B cell (primary cell): ENCODE measurements around the gene HTT. TPM values are rescaled to one million over a fixed set of nuclear protein-coding genes. Genes with fewer than 3 reads are reported as not detected.

Source experiments
- ATAC-seq: fragments of 200-7000 bp; cut with Tn5 transposase; one replicate; pipeline ENCODE4 v1.10.0; 2021; ENCODE audit warnings: low read depth, mild to moderate bottlenecking, moderate number of reproducible peaks, moderate library complexity
- CTCF ChIA-PET: fragments of 350-600 bp; sonication (Branson Sonifier 250); formaldehyde crosslinking; loops from one replicate; lab custom pipeline; 2021; ENCODE audit warnings: antibody characterized with exemption, inconsistent platforms; lab: Charles Lee
- POLR2A ChIA-PET: fragments of 350-600 bp; sonication (Branson Sonifier 250); formaldehyde crosslinking; loops from one replicate; lab custom pipeline; 2021; ENCODE audit warnings: antibody characterized with exemption; lab: Charles Lee
- DNase-seq: peaks from one replicate; pipeline ENCODE4 v3.0.0; 2013
- H2AFZ ChIP-seq: 2 replicates; pipeline ENCODE4 v1.6.1; 2012; ENCODE audit warnings: mild to moderate bottlenecking, low read depth, low read length; ENCODE audit not compliant: insufficient read depth, poor library complexity, severe bottlenecking
- H3K27ac ChIP-seq, 2 donors: 1 replicate in 1 of 2; 2 replicates in 1 of 2; pipeline ENCODE4 v1.5.1; 2012 to 2013; ENCODE audit warnings: low read length in 2 of 2, mild to moderate bottlenecking in 2 of 2, moderate library complexity in 1 of 2
- H3K27me3 ChIP-seq, 4 experiments: fragments of 200-600 bp in 1 of 4; sonication (generic) in 1 of 4; replicated peaks in 1 of 4; 1 replicate in 2 of 4; 2 replicates in 2 of 4; pipeline versions ENCODE4 v1.6.1 to v1.7.0; 2013 to 2016; ENCODE audit warnings: low read length in 3 of 4, mild to moderate bottlenecking in 2 of 4, mixed read lengths in 1 of 4, moderate library complexity in 1 of 4; ENCODE audit not compliant: insufficient read depth in 4 of 4, control insufficient read depth in 3 of 4; ENCODE audit errors: control extremely low read depth in 1 of 4
- H3K36me3 ChIP-seq, 2 experiments: replicated peaks in 1 of 2; 1 replicate in 1 of 2; 2 replicates in 1 of 2; pipeline versions ENCODE4 v1.6.1 to v1.7.1; 2013; ENCODE audit warnings: low read length in 1 of 2; ENCODE audit not compliant: insufficient read depth in 2 of 2, control insufficient read depth in 1 of 2; ENCODE audit errors: control extremely low read depth in 1 of 2, extremely low read depth in 1 of 2
- H3K4me1 ChIP-seq, 2 donors: fragments of 200-600 bp in 1 of 2; sonication (generic) in 1 of 2; 1 replicate in 1 of 2; 2 replicates in 1 of 2; pipeline versions ENCODE4 v1.5.1 to v1.6.1; 2013 to 2017; ENCODE audit warnings: low read length in 2 of 2; ENCODE audit not compliant: control insufficient read depth in 2 of 2, insufficient read depth in 2 of 2
- H3K4me2 ChIP-seq: replicated peaks from 2 replicates; pipeline ENCODE3; 2012; ENCODE audit warnings: mild to moderate bottlenecking, low read depth, low read length; ENCODE audit not compliant: poor library complexity, severe bottlenecking
- H3K4me3 ChIP-seq, 5 experiments: fragments of 200-600 bp in 1 of 5; sonication (generic) in 1 of 5; 1 replicate in 3 of 5; 2 replicates in 2 of 5; pipeline versions ENCODE4 v1.5.1 to v1.7.0; 2011 to 2016; ENCODE audit warnings: low read length in 4 of 5, mild to moderate bottlenecking in 4 of 5, low read depth in 2 of 5, control low read depth in 1 of 5, moderate library complexity in 1 of 5; ENCODE audit not compliant: insufficient read depth in 1 of 5; ENCODE audit errors: control extremely low read depth in 1 of 5, extremely low read depth in 1 of 5
- H3K79me2 ChIP-seq: fragments of 200-600 bp; sonication (generic); one replicate; pipeline ENCODE4 v1.6.0; 2016; ENCODE audit warnings: low read length; ENCODE audit not compliant: control insufficient read depth, insufficient read depth
- H3K9ac ChIP-seq: fragments of 200-600 bp; sonication (generic); 2 replicates; pipeline ENCODE4 v1.6.1; 2017; ENCODE audit warnings: mild to moderate bottlenecking, low read length, moderate library complexity
- H3K9me3 ChIP-seq, 3 donors: one replicate each; pipeline versions ENCODE4 v1.6.1 to v1.7.1; 2013; ENCODE audit warnings: low read length in 2 of 3; ENCODE audit not compliant: control insufficient read depth in 2 of 3, insufficient read depth in 1 of 3; ENCODE audit errors: control extremely low read depth in 1 of 3
- H4K20me1 ChIP-seq: 2 replicates; pipeline ENCODE4 v1.6.0; 2012; ENCODE audit warnings: mild to moderate bottlenecking, low read length; ENCODE audit not compliant: insufficient read depth, control insufficient read depth, poor library complexity, severe bottlenecking
- H3K27ac Mint-ChIP-seq: one replicate; pipeline ENCODE4 v1.8.0; 2021; ENCODE audit warnings: mixed read lengths
- H3K27me3 Mint-ChIP-seq: one replicate; pipeline ENCODE4 v1.8.0; 2021; ENCODE audit warnings: mixed read lengths
- H3K4me1 Mint-ChIP-seq: one replicate; pipeline ENCODE4 v1.8.0; 2021; ENCODE audit warnings: mixed read lengths
- H3K4me3 Mint-ChIP-seq: one replicate; pipeline ENCODE4 v1.8.0; 2021; ENCODE audit warnings: mixed read lengths
- H3K9me3 Mint-ChIP-seq: one replicate; pipeline ENCODE4 v1.8.0; 2022; ENCODE audit warnings: mixed read lengths; ENCODE audit not compliant: insufficient read depth
- CTCF ChIP-seq: fragments of 200-600 bp; IDR thresholded peaks from one replicate; pipeline ENCODE4 v1.8.0; 2022; ENCODE audit warnings: antibody characterized with exemption, mild to moderate bottlenecking
- EZH2 ChIP-seq: IDR thresholded peaks from 2 replicates; pipeline ENCODE4 v1.6.1; 2012; ENCODE audit warnings: borderline replicate concordance, low read depth, mild to moderate bottlenecking, moderate library complexity, low read length; ENCODE audit not compliant: insufficient read depth, poor library complexity, severe bottlenecking
- WGBS: methylation state at CpG from one replicate; pipeline ENCODE4 v1.1.5; 2013; ENCODE audit warnings: missing lambda C conversion rate; ENCODE audit not compliant: insufficient coverage; 5-methylcytosine and 5-hydroxymethylcytosine counted together
- intact Hi-C: fragments of 100-400 bp; cut with micrococcal nuclease; formaldehyde crosslinking; loops from one replicate; pipeline ENCODE4 v1.10.0; 2022
- polyA plus RNA-seq: library from polyadenylated mRNA; depleted of rRNA; stranded (reverse); fragments of >200 nt; gene quantifications from 2 replicates; pipeline ENCODE4 v1.2.3, GENCODE V29; 2012
- total RNA-seq, 2 donors: library from RNA; stranded (reverse); fragments of 120-200 nt in 1 of 2; gene quantifications; 1 replicate in 1 of 2; 2 replicates in 1 of 2; pipeline versions ENCODE4 v1.2.3 to v1.2.4, GENCODE V29; 2013 to 2022

The HTT gene
- total and polyA plus RNA-seq, 2 donors (not counting 1 experiment from before 2014, with no cell fraction given), result 52.8 to 195 TPM

GRCh38 chr4:3231471-3231870 is 157.0 kb downstream of the HTT start:
- DNase-seq, result no peak
- ChIA-PET POLR2A (no interaction called here), CTCF (no interaction called here)
- Histone ChIP-seq H3K36me3 (peaks cover 2 to 74% of the 10 kb centered on the region in 2 experiments), H3K4me2 (no peak overlapping the region), H3K27ac (no peak overlapping the region), H3K4me1 (no peaks in the 10 kb centered on the region), H4K20me1 (no peaks in the 10 kb centered on the region), H3K4me3 (no peak overlapping the region), H3K79me2 (no peaks in the 10 kb centered on the region), H2AFZ (no peak overlapping the region), H3K27me3 (no peaks in the 10 kb centered on the region), H3K9me3 (no peaks in the 10 kb centered on the region), H3K9ac (no peak overlapping the region)
- no peaks in the 10 kb centered on the region for H3K27me3 Mint-ChIP-seq
- H3K4me3 Mint-ChIP-seq, result no peak overlapping the region
- TF ChIP-seq EZH2 (no peak), CTCF (no peak)
- no peaks in the 10 kb centered on the region for H3K4me1 Mint-ChIP-seq
- ATAC-seq, result no peak
- no peaks in the 10 kb centered on the region for H3K9me3 Mint-ChIP-seq
- no peak overlapping the region for H3K27ac Mint-ChIP-seq
- intact Hi-C loops, result no loop called here
- whole genome bisulfite sequencing, result 87% methylated on average over 7 of the region's 9 CpGs

DNA sequence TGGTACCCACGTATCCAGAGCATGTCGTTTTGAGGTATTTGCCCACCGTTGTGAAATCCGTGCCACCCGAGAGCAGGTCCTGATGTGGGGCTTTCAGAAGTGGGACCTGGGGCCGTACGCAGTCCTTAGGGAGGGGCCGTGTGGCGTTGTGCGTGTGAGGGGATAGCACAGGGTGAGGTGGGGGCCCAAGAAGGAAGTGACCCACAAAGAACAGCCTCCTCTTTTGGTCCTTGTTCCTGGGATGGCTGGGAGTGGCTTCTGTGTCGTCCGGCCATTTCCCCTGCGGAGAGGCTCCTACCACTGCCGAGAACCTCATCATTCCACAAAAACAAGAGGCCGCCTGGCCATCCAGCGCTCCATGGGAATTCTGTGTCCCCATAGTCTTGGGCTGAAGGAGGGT is 157.5 kb downstream of the HTT start:
- H3K9me3 Mint-ChIP-seq, result no peaks in the 10 kb centered on the region
- H3K4me1 Mint-ChIP-seq, result no peaks in the 10 kb centered on the region
- 97% methylated on average over 11 of the region's 16 CpGs for WGBS
- DNase-seq (no peak), ATAC-seq (no peak)
- intact Hi-C loops, result no loop called here
- POLR2A ChIA-PET, result no interaction called here
- CTCF ChIA-PET, result no interaction called here
- H4K20me1 ChIP-seq, result no peaks in the 10 kb centered on the region
- H3K79me2 ChIP-seq, result no peaks in the 10 kb centered on the region
- H3K27me3 ChIP-seq, result no peaks in the 10 kb centered on the region
- no peak overlapping the region for H3K27ac ChIP-seq
- no peaks in the 10 kb centered on the region for H3K27me3 Mint-ChIP-seq
- H3K36me3 ChIP-seq, result peaks cover 2 to 75% of the 10 kb centered on the region in 2 experiments
- H3K27ac Mint-ChIP-seq, result no peak overlapping the region
- no peak overlapping the region for H3K4me3 Mint-ChIP-seq
- no peak overlapping the region for H3K4me3 ChIP-seq
- H3K4me2 ChIP-seq, result no peak overlapping the region
- no peak for TF ChIP-seq EZH2
- no peak for TF ChIP-seq CTCF
- H3K9me3 ChIP-seq, result no peaks in the 10 kb centered on the region
- no peak overlapping the region for H2AFZ ChIP-seq
- H3K9ac ChIP-seq, result no peak overlapping the region
- H3K4me1 ChIP-seq, result no peaks in the 10 kb centered on the region
